ENCODE measurements around the gene ABCA2.

- no peak for TF ChIP-seq POLR2A (IDR thresholded peaks at IDR 0.05)
- TF ChIP-seq, protein P1, sequence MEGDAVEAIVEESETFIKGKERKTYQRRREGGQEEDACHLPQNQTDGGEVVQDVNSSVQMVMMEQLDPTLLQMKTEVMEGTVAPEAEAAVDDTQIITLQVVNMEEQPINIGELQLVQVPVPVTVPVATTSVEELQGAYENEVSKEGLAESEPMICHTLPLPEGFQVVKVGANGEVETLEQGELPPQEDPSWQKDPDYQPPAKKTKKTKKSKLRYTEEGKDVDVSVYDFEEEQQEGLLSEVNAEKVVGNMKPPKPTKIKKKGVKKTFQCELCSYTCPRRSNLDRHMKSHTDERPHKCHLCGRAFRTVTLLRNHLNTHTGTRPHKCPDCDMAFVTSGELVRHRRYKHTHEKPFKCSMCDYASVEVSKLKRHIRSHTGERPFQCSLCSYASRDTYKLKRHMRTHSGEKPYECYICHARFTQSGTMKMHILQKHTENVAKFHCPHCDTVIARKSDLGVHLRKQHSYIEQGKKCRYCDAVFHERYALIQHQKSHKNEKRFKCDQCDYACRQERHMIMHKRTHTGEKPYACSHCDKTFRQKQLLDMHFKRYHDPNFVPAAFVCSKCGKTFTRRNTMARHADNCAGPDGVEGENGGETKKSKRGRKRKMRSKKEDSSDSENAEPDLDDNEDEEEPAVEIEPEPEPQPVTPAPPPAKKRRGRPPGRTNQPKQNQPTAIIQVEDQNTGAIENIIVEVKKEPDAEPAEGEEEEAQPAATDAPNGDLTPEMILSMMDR (IDR thresholded peaks at IDR 0.05), result peak; percentile 80 to 87 (median 85)
Observed at GRCh38 chr9:137046088-137046787, 18.2 kb upstream of the ABCA2 start, which contains the start of gene NPDC1.
